A549 (cell line): ENCODE results near the gene KDM6A.

Source experiments
- CEBPB ChIP-seq, 2 experiments: fragments of >200 bp in 1 of 2; sonication (Bioruptor Twin) in 1 of 2; formaldehyde crosslinking in 1 of 2; IDR thresholded peaks; 2 replicates each; pipeline ENCODE4 v1.6.1; 2012 to 2016
- CTCF ChIP-seq: fragments of >200 bp; sonication (Bioruptor Twin); formaldehyde crosslinking; IDR thresholded peaks from 3 replicates; pipeline ENCODE4 v1.5.1; 2016
- ESRRA ChIP-seq: fragments of 150-350 bp; IDR thresholded peaks from 2 replicates; pipeline ENCODE4 v1.6.1; 2014; ENCODE audit warnings: mild to moderate bottlenecking, low read length, borderline replicate concordance
- MAX ChIP-seq: IDR thresholded peaks from 2 replicates; pipeline ENCODE4 v1.6.1; 2012
- MAZ ChIP-seq: fragments of 150-350 bp; IDR thresholded peaks from 2 replicates; pipeline ENCODE4 v1.6.1; 2014; ENCODE audit warnings: antibody characterized with exemption, low read depth, low read length, borderline replicate concordance
- RFX5 ChIP-seq: fragments of 450-650 bp; IDR thresholded peaks from 2 replicates; pipeline ENCODE4 v1.7.1; 2014; ENCODE audit warnings: antibody characterized with exemption, mild to moderate bottlenecking, moderate library complexity

- TF ChIP-seq CEBPB (IDR thresholded peaks at IDR 0.05): no peak
- no peak for TF ChIP-seq RFX5
- no peak for TF ChIP-seq CTCF
- TF ChIP-seq MAX: no peak
- no peak for TF ChIP-seq MAZ
- no peak for TF ChIP-seq ESRRA
Measured at GRCh38 chrX:45006002-45006800, 133.2 kb downstream of the KDM6A start.
